Measurements from ENCODE around the gene SPCS1.

SPCS1 gene

DNA sequence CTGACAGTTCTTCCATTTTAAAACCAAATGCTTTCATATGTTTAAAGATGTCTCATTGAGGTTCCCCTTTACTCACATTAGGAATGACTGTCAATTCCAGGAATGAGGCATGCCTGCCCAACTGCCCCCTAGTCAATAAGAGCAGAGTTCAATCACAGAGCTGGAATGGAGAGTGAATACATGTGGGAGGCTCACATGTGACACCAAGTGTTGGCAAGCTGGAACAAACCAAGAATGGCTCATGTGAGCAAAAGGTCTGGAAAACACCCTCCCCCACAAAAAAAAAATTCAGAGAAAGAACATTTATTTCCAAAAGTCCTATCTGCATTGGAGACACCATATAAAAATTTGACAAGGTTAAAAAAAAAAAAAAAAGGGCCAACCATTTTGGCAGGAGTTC is 23.9 kb upstream of the SPCS1 start:
- H3K9me3 ChIP-seq (ENCODE audit: control insufficient read depth, low read length), result no peaks in the 10 kb centered on the region
- H3K4me3 ChIP-seq (ENCODE audit: low read length), result peak overlapping the region; percentile 71
- H3K9ac ChIP-seq (ENCODE audit: low read length), result peak overlapping the region; percentile 89
- no peaks in the 10 kb centered on the region for H3K27me3 ChIP-seq (replicated peaks; ENCODE audit: control insufficient read depth, insufficient read depth, low read length)
- DNase-seq (ENCODE audit: low read depth), result peak; percentile 81
- H3K4me1 ChIP-seq (ENCODE audit: control insufficient read depth, insufficient read depth, low read length), result peaks cover 76% of the 10 kb centered on the region
- H3K36me3 ChIP-seq (ENCODE audit: control insufficient read depth, insufficient read depth, low read length, severe bottlenecking), result peaks cover 21% of the 10 kb centered on the region

DNA sequence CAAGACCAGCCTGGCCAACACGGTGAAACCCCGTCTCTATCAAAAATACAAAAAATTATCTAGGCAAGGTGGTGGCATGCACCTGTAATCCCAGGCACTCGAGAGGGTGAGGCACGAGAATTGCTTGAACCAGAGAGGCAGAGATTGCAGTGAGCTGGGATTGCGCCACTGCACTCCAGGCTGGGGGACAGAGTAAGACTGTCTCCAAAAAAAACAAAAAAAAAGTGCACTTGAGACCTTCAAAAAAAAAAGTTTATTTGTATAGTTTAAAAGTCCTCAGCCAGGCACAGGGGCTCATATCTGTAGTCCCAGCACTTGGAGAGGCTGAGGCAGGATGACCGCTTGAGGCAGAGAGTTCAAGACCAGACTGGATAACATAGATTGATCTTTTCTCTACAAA is 22.3 kb upstream of the SPCS1 start:
- peak overlapping the region; percentile 94 for H3K4me3 ChIP-seq (ENCODE audit: low read length)
- peaks cover 85% of the 10 kb centered on the region for H3K4me1 ChIP-seq (ENCODE audit: control insufficient read depth, insufficient read depth, low read length)

DNA sequence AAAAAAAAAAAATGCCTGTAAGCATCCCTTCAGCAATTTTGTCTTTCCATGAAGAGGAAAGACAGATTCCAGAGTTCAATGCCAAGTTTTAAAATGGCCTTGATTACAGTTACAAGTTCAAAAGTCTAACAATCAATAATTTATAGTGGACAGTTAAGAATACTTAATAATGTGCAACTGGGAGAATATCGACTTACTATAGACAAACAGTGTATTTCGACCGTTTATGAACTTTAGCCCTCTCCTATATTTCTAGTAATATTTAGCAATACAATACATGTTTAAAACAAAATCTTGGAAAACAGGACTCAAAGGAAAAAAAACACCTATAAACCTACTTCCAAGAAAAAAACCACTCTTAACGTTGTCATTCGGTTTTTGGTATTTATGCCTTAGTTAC is 21.7 kb upstream of the SPCS1 start:
- H3K9ac ChIP-seq (ENCODE audit: low read length), result peak overlapping the region; percentile 99
- no peaks in the 10 kb centered on the region for H3K9me3 ChIP-seq (ENCODE audit: control insufficient read depth, low read length)
- DNase-seq (ENCODE audit: low read depth), result no peak
- H3K27me3 ChIP-seq (replicated peaks; ENCODE audit: control insufficient read depth, insufficient read depth, low read length), result no peaks in the 10 kb centered on the region
- peak overlapping the region; percentile 94 for H3K4me3 ChIP-seq (ENCODE audit: low read length)
- peaks cover 82% of the 10 kb centered on the region for H3K4me1 ChIP-seq (ENCODE audit: control insufficient read depth, insufficient read depth, low read length)
- peaks cover 26% of the 10 kb centered on the region for H3K36me3 ChIP-seq (ENCODE audit: control insufficient read depth, insufficient read depth, low read length, severe bottlenecking)

More for the DNA sequence above, 22.3 kb upstream of the SPCS1 start:
- peak; percentile 59 for DNase-seq (ENCODE audit: low read depth)
- Histone ChIP-seq H3K9ac (ENCODE audit: low read length) (peak overlapping the region; percentile 99), H3K36me3 (ENCODE audit: control insufficient read depth, insufficient read depth, low read length, severe bottlenecking) (peaks cover 22% of the 10 kb centered on the region), H3K27me3 (replicated peaks; ENCODE audit: control insufficient read depth, insufficient read depth, low read length) (no peaks in the 10 kb centered on the region), H3K9me3 (ENCODE audit: control insufficient read depth, low read length) (no peaks in the 10 kb centered on the region)

DNA sequence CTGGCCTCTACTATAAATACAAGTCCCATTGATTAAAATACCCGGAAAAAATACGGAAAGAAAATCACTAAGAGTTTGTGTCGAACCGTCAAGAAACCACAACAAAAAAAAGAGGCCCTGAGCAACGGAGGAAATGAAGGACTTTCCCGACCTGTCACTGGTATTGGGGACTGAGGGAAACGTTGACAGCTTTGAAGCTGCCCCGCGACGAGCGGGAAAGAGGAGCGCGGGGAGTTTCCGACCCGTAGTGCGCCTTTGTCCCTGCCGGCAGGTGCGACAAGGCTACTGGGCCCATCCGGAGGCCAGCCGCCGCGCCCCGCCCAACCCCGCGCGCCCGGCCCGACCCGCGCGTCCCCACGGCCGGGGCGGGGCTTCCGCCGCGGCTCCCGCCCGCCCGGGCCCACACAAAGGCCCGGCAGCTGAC is 20.6 kb upstream of the SPCS1 start:
- peaks cover 34% of the 10 kb centered on the region for H3K36me3 ChIP-seq (ENCODE audit: control insufficient read depth, insufficient read depth, low read length, severe bottlenecking)

DNA sequence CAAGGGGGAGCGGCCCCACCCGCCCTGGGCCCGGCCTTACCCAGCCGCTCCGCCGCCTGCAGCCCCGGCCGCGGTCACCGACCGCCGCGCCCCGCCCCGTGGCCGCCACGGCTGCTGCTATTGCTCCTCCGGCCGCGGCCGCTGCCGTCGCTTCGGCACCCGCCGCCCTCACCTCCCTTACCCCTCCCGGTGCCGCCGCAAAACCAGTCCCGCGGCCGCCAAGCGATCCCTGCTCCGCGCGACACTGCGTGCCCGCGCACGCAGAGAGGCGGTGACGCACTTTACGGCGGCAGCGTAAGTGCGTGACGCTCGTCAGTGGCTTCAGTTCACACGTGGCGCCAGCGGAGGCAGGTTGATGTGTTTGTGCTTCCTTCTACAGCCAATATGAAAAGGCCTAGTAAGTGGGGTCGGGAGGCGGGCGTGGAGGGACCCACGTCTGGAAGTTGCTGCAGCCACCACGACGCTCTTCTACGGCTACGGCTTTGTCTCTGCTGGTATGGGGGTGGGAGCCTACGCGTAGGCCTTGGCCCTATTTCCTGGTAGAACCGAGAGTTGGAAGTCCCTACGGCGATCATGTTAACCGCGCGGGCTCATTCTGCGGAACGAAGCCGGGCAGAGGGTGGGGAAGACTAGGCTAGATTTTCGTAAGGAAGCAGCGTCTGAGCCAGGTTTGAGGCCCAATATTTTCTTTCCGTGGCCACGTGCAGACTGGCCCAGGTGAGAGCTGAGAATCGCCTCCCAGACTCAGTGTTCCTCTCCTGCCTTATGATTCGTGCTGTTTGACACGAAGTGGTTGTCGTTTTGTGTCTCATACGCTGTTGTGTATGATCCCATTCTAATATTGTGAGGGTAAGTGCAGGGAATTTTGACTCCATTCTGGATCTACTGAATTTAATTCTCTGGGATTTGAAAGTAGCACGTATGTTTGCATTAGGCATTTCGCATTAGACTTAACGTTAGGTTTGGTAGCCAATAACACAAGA is 19.9 kb upstream of the SPCS1 start, which contains the start of the genes GNL3 and PBRM1:
TSS of gene GNL3 (plus strand) at position 324 of the 983 bp plus-strand sequence. CDS start at position 385, 61 bp downstream.
TSS of gene PBRM1 (minus strand) at position 205 of the 983 bp plus-strand sequence.
- Histone ChIP-seq H3K9ac (ENCODE audit: low read length) (peak within 1 kb of the TSS; percentile 99), H3K4me3 (ENCODE audit: low read length) (peak within 1 kb of the TSS; percentile 94), H3K9me3 (ENCODE audit: control insufficient read depth, low read length) (no peaks in the 10 kb centered on the region), H3K36me3 (ENCODE audit: control insufficient read depth, insufficient read depth, low read length, severe bottlenecking) (peaks cover 41% of the 10 kb centered on the region), H3K27me3 (replicated peaks; ENCODE audit: control insufficient read depth, insufficient read depth, low read length) (no peaks in the 10 kb centered on the region), H3K4me1 (ENCODE audit: control insufficient read depth, insufficient read depth, low read length) (peaks cover 64% of the 10 kb centered on the region)
- DNase-seq (ENCODE audit: low read depth), result peak; percentile 97

More for the DNA sequence above, 20.6 kb upstream of the SPCS1 start:
- Histone ChIP-seq H3K27me3 (replicated peaks; ENCODE audit: control insufficient read depth, insufficient read depth, low read length) (no peaks in the 10 kb centered on the region), H3K9ac (ENCODE audit: low read length) (peak overlapping the region; percentile 99), H3K4me3 (ENCODE audit: low read length) (peak overlapping the region; percentile 94), H3K9me3 (ENCODE audit: control insufficient read depth, low read length) (no peaks in the 10 kb centered on the region), H3K4me1 (ENCODE audit: control insufficient read depth, insufficient read depth, low read length) (peaks cover 71% of the 10 kb centered on the region)
- DNase-seq (ENCODE audit: low read depth), result peak; percentile 91

DNA sequence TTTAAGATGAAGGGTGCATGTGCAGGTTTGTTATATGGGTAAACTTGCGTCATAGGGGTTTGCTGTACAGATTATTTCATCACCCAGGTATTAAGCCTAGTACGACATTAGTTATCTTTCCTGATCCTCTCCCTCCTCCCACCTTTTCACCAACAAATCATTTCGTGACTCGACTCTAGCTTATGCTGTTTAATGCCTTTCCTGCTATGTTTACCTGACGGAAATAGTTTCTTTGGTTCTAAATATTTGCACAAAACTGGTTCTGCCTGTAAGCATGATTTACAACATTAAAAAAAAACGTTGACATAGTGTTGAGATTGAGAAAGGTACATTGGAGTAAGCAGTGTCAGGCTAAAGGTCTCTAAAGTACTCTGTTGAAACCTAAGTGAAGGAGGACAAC is 17.6 kb upstream of the SPCS1 start:
- H3K36me3 ChIP-seq (ENCODE audit: control insufficient read depth, insufficient read depth, low read length, severe bottlenecking), result peaks cover 63% of the 10 kb centered on the region

DNA sequence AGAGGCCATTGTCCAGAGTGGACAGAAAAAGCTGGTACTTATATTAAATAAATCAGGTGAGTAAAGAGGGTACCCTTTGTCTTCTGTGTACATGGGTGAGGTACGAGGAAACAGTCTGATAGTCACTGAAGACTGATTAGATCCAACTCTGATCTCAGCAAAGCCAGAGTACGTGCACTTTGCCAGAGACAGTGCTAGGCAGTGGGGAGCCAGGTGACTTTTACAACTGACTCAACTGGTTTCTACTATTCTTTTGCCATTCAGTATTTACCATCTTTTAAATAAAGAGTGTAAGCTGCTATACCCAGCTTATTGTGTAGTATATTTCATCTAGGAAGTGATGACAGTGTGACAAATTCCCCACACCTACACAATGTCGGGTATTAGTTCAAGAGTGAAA is 16.8 kb upstream of the SPCS1 start:
- H3K4me3 ChIP-seq (ENCODE audit: low read length), result no peak overlapping the region
- peaks cover 33% of the 10 kb centered on the region for H3K4me1 ChIP-seq (ENCODE audit: control insufficient read depth, insufficient read depth, low read length)
- H3K36me3 ChIP-seq (ENCODE audit: control insufficient read depth, insufficient read depth, low read length, severe bottlenecking), result peaks cover 71% of the 10 kb centered on the region
- H3K27me3 ChIP-seq (replicated peaks; ENCODE audit: control insufficient read depth, insufficient read depth, low read length), result no peaks in the 10 kb centered on the region
- H3K9me3 ChIP-seq (ENCODE audit: control insufficient read depth, low read length), result no peaks in the 10 kb centered on the region
- H3K9ac ChIP-seq (ENCODE audit: low read length), result peak overlapping the region; percentile 99
- DNase-seq (ENCODE audit: low read depth), result no peak

More for the DNA sequence above, 17.6 kb upstream of the SPCS1 start:
- H3K9ac ChIP-seq (ENCODE audit: low read length), result peak overlapping the region; percentile 99
- H3K27me3 ChIP-seq (replicated peaks; ENCODE audit: control insufficient read depth, insufficient read depth, low read length), result no peaks in the 10 kb centered on the region
- no peaks in the 10 kb centered on the region for H3K9me3 ChIP-seq (ENCODE audit: control insufficient read depth, low read length)
- DNase-seq (ENCODE audit: low read depth), result no peak
- no peak overlapping the region for H3K4me3 ChIP-seq (ENCODE audit: low read length)
- peaks cover 41% of the 10 kb centered on the region for H3K4me1 ChIP-seq (ENCODE audit: control insufficient read depth, insufficient read depth, low read length)

DNA sequence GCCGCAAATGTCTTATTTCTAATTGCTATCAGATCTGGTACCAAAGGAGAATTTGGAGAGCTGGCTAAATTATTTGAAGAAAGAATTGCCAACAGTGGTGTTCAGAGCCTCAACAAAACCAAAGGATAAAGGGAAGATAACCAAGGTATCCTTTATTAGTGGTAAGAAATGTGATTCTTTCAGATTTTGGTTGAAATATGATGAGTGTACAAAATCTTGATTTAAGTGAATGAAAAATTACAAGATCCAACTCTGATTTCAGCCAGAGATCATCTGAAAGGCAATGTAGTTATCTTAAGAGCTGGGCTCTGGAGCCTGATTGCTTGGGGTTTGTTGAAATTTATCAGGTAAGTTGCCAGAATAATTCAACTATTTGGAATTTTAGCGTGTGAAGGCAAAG is 15.3 kb upstream of the SPCS1 start:
- no peaks in the 10 kb centered on the region for H3K9me3 ChIP-seq (ENCODE audit: control insufficient read depth, low read length)
- H3K9ac ChIP-seq (ENCODE audit: low read length), result no peak overlapping the region
- DNase-seq (ENCODE audit: low read depth), result no peak
- peaks cover 24% of the 10 kb centered on the region for H3K4me1 ChIP-seq (ENCODE audit: control insufficient read depth, insufficient read depth, low read length)
- no peak overlapping the region for H3K4me3 ChIP-seq (ENCODE audit: low read length)
- peaks cover 85% of the 10 kb centered on the region for H3K36me3 ChIP-seq (ENCODE audit: control insufficient read depth, insufficient read depth, low read length, severe bottlenecking)
- H3K27me3 ChIP-seq (replicated peaks; ENCODE audit: control insufficient read depth, insufficient read depth, low read length), result no peaks in the 10 kb centered on the region

DNA sequence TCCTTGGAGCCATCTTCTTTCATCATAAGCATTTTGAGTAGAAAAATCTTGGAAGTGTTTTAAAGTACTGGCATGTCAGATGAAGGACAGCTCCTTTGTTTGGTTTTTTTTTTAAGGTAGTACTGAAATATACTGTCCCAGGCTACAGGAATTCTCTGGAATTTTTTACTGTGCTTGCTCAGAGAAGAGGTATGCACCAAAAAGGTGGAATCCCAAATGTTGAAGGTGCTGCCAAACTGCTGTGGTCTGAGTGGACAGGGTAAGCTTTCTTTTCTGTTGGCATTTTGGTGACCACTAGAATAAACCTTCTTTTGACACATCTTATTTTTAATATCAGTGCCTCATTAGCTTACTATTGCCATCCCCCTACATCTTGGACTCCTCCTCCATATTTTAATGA is 12.8 kb upstream of the SPCS1 start:
- Histone ChIP-seq H3K4me1 (ENCODE audit: control insufficient read depth, insufficient read depth, low read length) (peaks cover 13% of the 10 kb centered on the region), H3K36me3 (ENCODE audit: control insufficient read depth, insufficient read depth, low read length, severe bottlenecking) (peaks cover 99% of the 10 kb centered on the region), H3K27me3 (replicated peaks; ENCODE audit: control insufficient read depth, insufficient read depth, low read length) (no peaks in the 10 kb centered on the region), H3K9me3 (ENCODE audit: control insufficient read depth, low read length) (no peaks in the 10 kb centered on the region), H3K4me3 (ENCODE audit: low read length) (no peak overlapping the region), H3K9ac (ENCODE audit: low read length) (peak overlapping the region; percentile 9)
- DNase-seq (ENCODE audit: low read depth), result no peak

DNA sequence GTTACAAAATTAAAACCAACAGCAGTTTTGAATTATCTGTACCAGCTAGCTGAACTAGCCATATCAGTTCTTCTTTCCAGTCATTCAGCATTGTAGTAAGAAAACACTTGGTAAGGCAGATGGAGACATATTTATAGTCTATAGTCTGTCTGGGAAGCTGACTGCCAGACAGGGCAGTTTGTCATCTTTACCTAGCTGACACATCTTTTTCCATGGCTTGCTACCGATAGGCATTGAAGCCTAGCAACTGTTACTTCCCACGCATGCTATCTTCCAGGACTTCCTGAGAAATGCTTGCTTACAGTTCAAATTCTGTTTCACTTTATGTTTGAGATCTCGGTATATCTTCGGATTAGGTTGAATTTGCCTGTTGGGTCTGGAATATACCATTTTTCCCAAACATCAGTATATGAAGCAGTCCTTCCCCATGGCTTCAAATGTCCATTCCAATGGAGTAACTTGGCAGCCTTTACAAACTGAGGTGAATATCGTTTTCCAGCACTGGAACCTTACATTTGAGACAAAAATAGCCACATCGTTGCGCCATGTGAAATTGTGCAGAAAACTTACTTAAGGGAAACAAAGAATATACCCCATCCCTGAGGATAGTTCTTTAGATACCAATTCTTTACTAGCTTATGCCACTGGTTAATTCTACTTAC is 11.2 kb upstream of the SPCS1 start:
- Histone ChIP-seq H3K9me3 (ENCODE audit: control insufficient read depth, low read length) (no peaks in the 10 kb centered on the region), H3K36me3 (ENCODE audit: control insufficient read depth, insufficient read depth, low read length, severe bottlenecking) (peaks cover 86% of the 10 kb centered on the region), H3K4me3 (ENCODE audit: low read length) (no peak overlapping the region), H3K9ac (ENCODE audit: low read length) (no peak overlapping the region), H3K27me3 (replicated peaks; ENCODE audit: control insufficient read depth, insufficient read depth, low read length) (no peaks in the 10 kb centered on the region), H3K4me1 (ENCODE audit: control insufficient read depth, insufficient read depth, low read length) (peaks cover 7% of the 10 kb centered on the region)
- DNase-seq (ENCODE audit: low read depth), result no peak

All from adipocyte (in vitro differentiated cells).